ENCODE results near the gene EFNA2.
"Not testable (repeated sequence)": the region's sequence is repeated elsewhere in the genome, so short reads cannot be mapped to it uniquely, and the experiment has no call there.

The EFNA2 gene

GRCh38 chr19:1315470-1316166 lies 29.9 kb downstream of the EFNA2 start:
- Histone ChIP-seq H3K4me3 (ENCODE audit: low read length) (peak overlapping the region; percentile 45), H3K4me1 (ENCODE audit: control insufficient read depth, insufficient read depth, low read length) (peaks cover 6% of the 10 kb centered on the region), H3K4me2 (ENCODE audit: low read length) (peak overlapping the region; percentile 71), H3K36me3 (ENCODE audit: insufficient read depth, low read length) (no peaks in the 10 kb centered on the region), H3K9ac (ENCODE audit: low read depth, low read length) (no peak overlapping the region), H3K27me3 (ENCODE audit: control insufficient read depth, insufficient read depth, low read length) (peaks cover 34% of the 10 kb centered on the region), H3K9me3 (replicated peaks; ENCODE audit: low read length) (no peaks in the 10 kb centered on the region)

GRCh38 chr19:1316466-1316865 lies 30.8 kb downstream of the EFNA2 start:
- H3K4me1 ChIP-seq (ENCODE audit: control insufficient read depth, insufficient read depth, low read length), result peaks cover 6% of the 10 kb centered on the region
- H3K4me3 ChIP-seq (ENCODE audit: low read length), result no peak overlapping the region
- H3K36me3 ChIP-seq (ENCODE audit: insufficient read depth, low read length), result no peaks in the 10 kb centered on the region
- no peak overlapping the region for H3K4me2 ChIP-seq (ENCODE audit: low read length)
- no peaks in the 10 kb centered on the region for H3K9me3 ChIP-seq (replicated peaks; ENCODE audit: low read length)
- peaks cover 34% of the 10 kb centered on the region for H3K27me3 ChIP-seq (ENCODE audit: control insufficient read depth, insufficient read depth, low read length)
- H3K9ac ChIP-seq (ENCODE audit: low read depth, low read length), result no peak overlapping the region

GRCh38 chr19:1317274-1318003 lies 31.8 kb downstream of the EFNA2 start:
- peaks cover 34% of the 10 kb centered on the region for H3K27me3 ChIP-seq (ENCODE audit: control insufficient read depth, insufficient read depth, low read length)
- H3K36me3 ChIP-seq (ENCODE audit: insufficient read depth, low read length), result no peaks in the 10 kb centered on the region
- no peak overlapping the region for H3K4me2 ChIP-seq (ENCODE audit: low read length)

GRCh38 chr19:1318678-1319471 lies 33.2 kb downstream of the EFNA2 start:
- H3K4me2 ChIP-seq (ENCODE audit: low read length), result no peak overlapping the region
- H3K27me3 ChIP-seq (ENCODE audit: control insufficient read depth, insufficient read depth, low read length), result peaks cover 39% of the 10 kb centered on the region
- H3K36me3 ChIP-seq (ENCODE audit: insufficient read depth, low read length), result no peaks in the 10 kb centered on the region
- no peak overlapping the region for H3K9ac ChIP-seq (ENCODE audit: low read depth, low read length)
- H3K4me3 ChIP-seq (ENCODE audit: low read length), result no peak overlapping the region
- H3K9me3 ChIP-seq (replicated peaks; ENCODE audit: low read length), result no peaks in the 10 kb centered on the region
- no peaks in the 10 kb centered on the region for H3K4me1 ChIP-seq (ENCODE audit: control insufficient read depth, insufficient read depth, low read length)

More at GRCh38 chr19:1317274-1318003, 31.8 kb downstream of the EFNA2 start:
- no peaks in the 10 kb centered on the region for H3K9me3 ChIP-seq (replicated peaks; ENCODE audit: low read length)
- no peak overlapping the region for H3K9ac ChIP-seq (ENCODE audit: low read depth, low read length)
- peaks cover 6% of the 10 kb centered on the region for H3K4me1 ChIP-seq (ENCODE audit: control insufficient read depth, insufficient read depth, low read length)
- H3K4me3 ChIP-seq (ENCODE audit: low read length), result no peak overlapping the region

- not testable (repeated sequence) for H3K4me2 ChIP-seq (ENCODE audit: low read length); H3K9me3 ChIP-seq (replicated peaks; ENCODE audit: low read length); H3K36me3 ChIP-seq (ENCODE audit: insufficient read depth, low read length); H3K4me3 ChIP-seq (ENCODE audit: low read length); H3K9ac ChIP-seq (ENCODE audit: low read depth, low read length); H3K4me1 ChIP-seq (ENCODE audit: control insufficient read depth, insufficient read depth, low read length)
- H3K27me3 ChIP-seq (ENCODE audit: control insufficient read depth, insufficient read depth, low read length), result peaks cover 39% of the 10 kb centered on the region
Observed at GRCh38 chr19:1320282-1320650, 34.6 kb downstream of the EFNA2 start.

- Histone ChIP-seq H3K36me3 (ENCODE audit: insufficient read depth, low read length) (no peaks in the 10 kb centered on the region), H3K4me3 (ENCODE audit: low read length) (no peak overlapping the region), H3K27me3 (ENCODE audit: control insufficient read depth, insufficient read depth, low read length) (peaks cover 31% of the 10 kb centered on the region), H3K9ac (ENCODE audit: low read depth, low read length) (no peak overlapping the region), H3K4me1 (ENCODE audit: control insufficient read depth, insufficient read depth, low read length) (peaks cover 12% of the 10 kb centered on the region), H3K4me2 (ENCODE audit: low read length) (no peak overlapping the region), H3K9me3 (replicated peaks; ENCODE audit: low read length) (no peaks in the 10 kb centered on the region)
Observed at GRCh38 chr19:1321539-1321938, 35.9 kb downstream of the EFNA2 start.

GRCh38 chr19:1322198-1322981 lies 36.7 kb downstream of the EFNA2 start:
- Histone ChIP-seq H3K4me2 (ENCODE audit: low read length) (no peak overlapping the region), H3K36me3 (ENCODE audit: insufficient read depth, low read length) (no peaks in the 10 kb centered on the region), H3K4me3 (ENCODE audit: low read length) (no peak overlapping the region), H3K4me1 (ENCODE audit: control insufficient read depth, insufficient read depth, low read length) (peaks cover 12% of the 10 kb centered on the region), H3K27me3 (ENCODE audit: control insufficient read depth, insufficient read depth, low read length) (peaks cover 23% of the 10 kb centered on the region), H3K9me3 (replicated peaks; ENCODE audit: low read length) (no peaks in the 10 kb centered on the region), H3K9ac (ENCODE audit: low read depth, low read length) (no peak overlapping the region)

GRCh38 chr19:1324249-1324805 lies 38.7 kb downstream of the EFNA2 start:
- H3K4me1 ChIP-seq (ENCODE audit: control insufficient read depth, insufficient read depth, low read length), result peaks cover 12% of the 10 kb centered on the region
- no peaks in the 10 kb centered on the region for H3K36me3 ChIP-seq (ENCODE audit: insufficient read depth, low read length)
- no peaks in the 10 kb centered on the region for H3K9me3 ChIP-seq (replicated peaks; ENCODE audit: low read length)
- peaks cover 5% of the 10 kb centered on the region for H3K27me3 ChIP-seq (ENCODE audit: control insufficient read depth, insufficient read depth, low read length)
- no peak overlapping the region for H3K4me3 ChIP-seq (ENCODE audit: low read length)
- peak overlapping the region; percentile 71 for H3K9ac ChIP-seq (ENCODE audit: low read depth, low read length)
- peak overlapping the region; percentile 90 for H3K4me2 ChIP-seq (ENCODE audit: low read length)

- Histone ChIP-seq H3K4me1 (ENCODE audit: control insufficient read depth, insufficient read depth, low read length) (peaks cover 12% of the 10 kb centered on the region), H3K27me3 (ENCODE audit: control insufficient read depth, insufficient read depth, low read length) (peaks cover 5% of the 10 kb centered on the region), H3K4me2 (ENCODE audit: low read length) (peak overlapping the region; percentile 90), H3K4me3 (ENCODE audit: low read length) (peak overlapping the region; percentile 46), H3K36me3 (ENCODE audit: insufficient read depth, low read length) (no peaks in the 10 kb centered on the region), H3K9me3 (replicated peaks; ENCODE audit: low read length) (no peaks in the 10 kb centered on the region), H3K9ac (ENCODE audit: low read depth, low read length) (peak overlapping the region; percentile 71)
Observed at GRCh38 chr19:1324806-1325567, 39.3 kb downstream of the EFNA2 start.

GRCh38 chr19:1325568-1326294 lies 40.1 kb downstream of the EFNA2 start:
- peak overlapping the region; percentile 90 for H3K4me2 ChIP-seq (ENCODE audit: low read length)
- no peaks in the 10 kb centered on the region for H3K36me3 ChIP-seq (ENCODE audit: insufficient read depth, low read length)
- H3K9ac ChIP-seq (ENCODE audit: low read depth, low read length), result peak overlapping the region; percentile 71
- H3K9me3 ChIP-seq (replicated peaks; ENCODE audit: low read length), result no peaks in the 10 kb centered on the region
- H3K27me3 ChIP-seq (ENCODE audit: control insufficient read depth, insufficient read depth, low read length), result peaks cover 5% of the 10 kb centered on the region
- H3K4me3 ChIP-seq (ENCODE audit: low read length), result peak overlapping the region; percentile 46
- peaks cover 12% of the 10 kb centered on the region for H3K4me1 ChIP-seq (ENCODE audit: control insufficient read depth, insufficient read depth, low read length)

Measured in skeletal muscle satellite cell (primary cell).